Skin epidermis (tissue), 12 donors: ENCODE data around the gene ECSCR.
"Not testable (repeated sequence)": the region's sequence is repeated elsewhere in the genome, so short reads cannot be mapped to it uniquely, and the experiment has no call there.

Source experiments
- H3K27ac ChIP-seq, 21 experiments: fragments of 200-600 bp; sonication (generic) in 11 of 21; one replicate each; pipeline ENCODE4 v1.5.0; 2020; ENCODE audit warnings: mild to moderate bottlenecking in 3 of 21, inconsistent platforms in 2 of 21, moderate library complexity in 2 of 21
- H3K4me3 ChIP-seq, 7 experiments: fragments of 200-600 bp; sonication (generic) in 2 of 7; one replicate each; pipeline ENCODE4 v1.5.0; 2020; ENCODE audit warnings: inconsistent platforms in 2 of 7, mild to moderate bottlenecking in 2 of 7, moderate library complexity in 1 of 7

Gene ECSCR

DNA sequence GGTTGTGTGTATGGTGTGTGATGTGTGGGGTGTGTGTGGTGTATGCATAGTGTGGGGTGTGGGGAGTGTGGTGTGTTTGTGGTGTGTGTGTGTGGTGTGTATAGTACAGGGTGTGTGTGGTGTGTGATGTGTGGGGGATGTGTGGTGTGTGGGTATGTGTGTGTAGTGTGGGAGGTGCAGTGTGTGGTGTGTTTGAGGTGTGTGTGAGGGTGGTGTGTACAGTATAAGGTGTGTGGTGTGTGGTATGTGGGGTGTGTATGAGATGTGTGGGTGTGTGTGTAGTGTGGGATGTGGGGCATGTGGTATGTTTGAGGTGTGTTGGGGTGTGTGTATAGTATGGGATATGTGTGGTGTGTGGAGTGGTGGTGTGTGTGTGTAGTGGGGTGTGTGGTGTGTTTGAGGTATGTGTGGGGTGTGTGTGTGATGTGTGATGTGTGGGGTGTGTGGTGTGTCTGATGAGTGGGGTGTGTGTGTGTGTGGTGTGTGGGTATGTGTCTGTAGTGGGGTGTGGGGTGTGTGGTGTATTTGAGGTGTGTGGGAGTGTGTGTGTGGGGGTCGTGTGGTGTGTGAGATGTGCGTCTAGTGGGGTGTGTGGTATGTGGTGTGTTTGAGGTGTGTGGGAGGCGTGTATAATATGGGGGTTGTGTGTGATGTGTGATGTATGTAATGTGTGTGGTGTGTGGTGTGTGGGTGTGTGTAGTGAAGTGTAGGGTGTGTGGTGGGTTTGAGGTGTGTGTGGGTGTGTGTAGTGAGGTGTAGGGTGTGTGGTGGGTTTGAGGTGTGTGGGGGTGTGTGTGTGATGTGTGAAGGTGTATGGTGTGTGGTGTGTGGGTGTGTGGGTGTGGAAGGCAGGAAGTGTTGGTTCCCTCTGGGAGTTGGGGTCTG is 8.6 kb downstream of the ECSCR start:
- Histone ChIP-seq H3K4me3 (no peak overlapping the region), H3K27ac (peak overlapping the region in 4 of 21 experiments; percentile 7 to 37 (median 27))

- no peak overlapping the region for H3K4me3 ChIP-seq
- H3K27ac ChIP-seq: no peak overlapping the region
Observed at GRCh38 chr5:139451878-139452660, 10.5 kb downstream of the ECSCR start.

GRCh38 chr5:139451176-139451575 is 11.4 kb downstream of the ECSCR start:
- Histone ChIP-seq H3K4me3 (no peak overlapping the region), H3K27ac (no peak overlapping the region)

- H3K27ac ChIP-seq: peak overlapping the region in 13 of 21 experiments; percentile 2 to 75 (median 38)
Observed at GRCh38 chr5:139446956-139447779, 15.4 kb downstream of the ECSCR start.

DNA sequence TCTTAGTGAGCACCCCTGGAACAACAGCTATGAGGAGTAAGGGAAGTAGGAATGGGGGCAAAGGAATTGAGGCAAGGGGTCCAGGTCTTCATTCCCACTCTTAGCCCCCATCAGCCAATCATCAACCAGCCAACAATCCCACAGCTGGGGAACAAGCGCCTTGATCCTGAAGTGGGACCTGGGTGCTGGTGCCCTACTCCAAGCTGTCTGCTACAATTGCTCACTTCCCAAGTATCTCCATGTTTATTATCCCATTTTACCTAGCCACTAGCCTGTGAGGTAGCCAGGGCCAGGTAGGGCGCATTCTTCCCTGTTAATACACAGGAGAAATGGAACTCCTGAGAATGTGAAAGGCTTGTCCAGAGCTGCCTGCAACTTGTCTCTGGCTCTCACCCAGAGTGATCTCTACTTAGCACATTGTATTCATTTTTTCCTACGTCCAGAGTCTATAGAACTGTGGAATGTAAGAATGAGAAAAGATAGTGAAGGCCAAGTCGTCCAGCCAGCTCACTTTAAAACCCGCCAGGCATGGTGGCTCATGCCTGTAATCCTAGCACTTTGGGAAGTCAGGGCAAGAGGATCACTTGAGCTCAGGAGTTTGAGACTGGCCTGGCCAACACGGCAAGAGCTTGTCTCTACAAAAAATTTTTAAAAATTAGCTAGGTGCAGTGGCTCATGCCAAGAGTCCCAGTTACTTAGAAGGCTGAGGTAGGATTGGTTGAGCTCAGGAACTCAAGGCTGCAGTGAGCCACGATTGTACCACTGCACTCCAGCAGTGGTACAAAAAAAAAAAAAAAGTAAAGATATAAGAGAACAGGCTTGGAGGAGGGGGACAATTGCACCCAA is 17.0 kb downstream of the ECSCR start:
- H3K27ac ChIP-seq: peak overlapping the region in 8 of 21 experiments; percentile 33 to 75 (median 53)

More at GRCh38 chr5:139446956-139447779, 15.4 kb downstream of the ECSCR start:
- no peak overlapping the region for H3K4me3 ChIP-seq

GRCh38 chr5:139443831-139444453 is 18.6 kb downstream of the ECSCR start:
- Histone ChIP-seq H3K4me3 (no peak overlapping the region), H3K27ac (peak overlapping the region in 7 of 21 experiments; percentile 3 to 71 (median 45))

More for the DNA sequence above, 17.0 kb downstream of the ECSCR start:
- no peak overlapping the region for H3K4me3 ChIP-seq

DNA sequence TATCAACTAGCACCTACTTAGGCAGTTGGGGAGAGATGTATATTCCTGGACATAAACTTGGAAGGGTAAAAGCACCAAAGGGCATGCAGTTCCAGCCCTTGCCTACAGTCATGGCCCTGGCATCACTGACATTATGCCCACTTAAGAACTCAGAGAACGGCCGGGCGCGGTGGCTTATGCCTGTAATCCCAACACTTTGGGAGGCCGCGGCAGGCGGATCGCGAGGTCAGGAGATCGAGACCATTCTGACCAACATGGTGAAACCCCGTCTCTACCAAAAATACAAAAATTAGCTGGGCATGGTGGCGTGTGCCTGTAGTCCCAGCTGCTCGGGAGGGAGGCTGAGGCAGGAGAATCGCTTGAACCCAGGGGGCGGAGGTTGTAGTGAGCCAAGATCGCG is 22.1 kb downstream of the ECSCR start:
- H3K4me3 ChIP-seq, H3K27ac ChIP-seq: not testable (repeated sequence)

DNA sequence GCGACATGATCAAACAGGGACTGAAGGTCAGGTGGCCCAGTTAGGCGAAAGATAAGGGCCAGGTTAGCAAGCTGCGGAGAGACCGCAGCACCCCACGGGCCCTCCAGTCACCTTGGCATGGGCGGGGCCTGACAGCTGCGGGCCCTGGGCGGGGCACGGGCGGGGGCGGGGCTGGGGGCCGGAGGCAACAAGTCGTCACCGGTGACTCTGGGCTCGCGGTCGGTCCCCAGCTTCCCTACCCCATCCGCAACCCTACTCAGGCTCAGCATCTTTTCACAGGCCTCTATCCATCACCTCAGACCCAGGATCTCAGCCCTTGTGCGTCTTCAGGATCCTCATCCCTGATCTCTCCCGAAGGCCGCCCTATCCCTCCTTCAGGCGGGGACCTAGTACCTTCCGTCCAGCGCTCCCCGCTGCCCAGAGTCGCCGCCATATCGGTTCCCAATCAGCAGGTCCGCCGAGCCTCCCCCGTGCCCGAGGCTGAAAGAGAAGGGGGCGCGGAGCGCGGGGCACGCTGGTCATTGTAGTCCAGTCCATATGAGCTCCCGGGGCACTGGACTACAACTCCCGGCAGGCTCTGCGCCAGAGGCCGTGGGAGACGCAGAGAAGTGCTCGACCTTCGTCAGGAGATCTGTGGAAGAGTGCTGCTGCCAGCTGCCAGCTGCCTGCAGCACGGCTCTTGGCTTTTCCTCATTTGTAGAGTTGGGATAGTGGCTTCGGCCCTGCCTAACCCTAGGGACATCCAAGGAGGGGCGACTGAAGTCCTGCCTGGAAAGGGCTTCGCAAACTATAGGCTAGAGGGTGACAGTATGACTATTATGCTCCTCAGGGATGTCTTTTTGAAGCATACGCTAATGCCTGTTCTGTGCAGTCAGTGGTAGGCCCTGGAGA is 23.3 kb downstream of the ECSCR start, which contains the start of gene DNAJC18:
DNAJC18 (minus strand) TSS at position 513 of the 891 bp plus-strand sequence; CDS start at position 433, 80 bp downstream.
- H3K27ac ChIP-seq: peak within 1 kb of the TSS; percentile 61 to 95 (median 88)
- H3K4me3 ChIP-seq: peak within 1 kb of the TSS; percentile 60 to 77 (median 65)

DNA sequence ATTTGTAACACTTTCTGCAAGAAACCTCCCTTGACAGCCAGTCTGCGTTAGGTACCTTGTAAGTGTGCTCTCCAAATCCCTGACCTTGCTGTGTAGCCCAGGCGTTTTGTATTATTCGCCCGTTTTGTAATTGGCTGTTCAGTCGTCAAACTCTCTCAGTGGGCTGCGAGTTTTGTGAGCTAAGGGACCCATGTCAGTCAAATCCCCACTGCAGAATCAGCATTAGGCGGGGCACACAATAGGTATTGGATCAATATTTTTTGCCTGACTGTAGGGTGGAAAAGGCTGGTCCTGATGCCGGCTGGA is 23.9 kb downstream of the ECSCR start:
- peak overlapping the region in 17 of 21 experiments; percentile 84 to 95 (median 90) for H3K27ac ChIP-seq
- peak overlapping the region; percentile 60 to 77 (median 65) for H3K4me3 ChIP-seq

- no peak overlapping the region for H3K4me3 ChIP-seq
- H3K27ac ChIP-seq: no peak overlapping the region
Observed at GRCh38 chr5:139435676-139436075, 26.9 kb downstream of the ECSCR start.

DNA sequence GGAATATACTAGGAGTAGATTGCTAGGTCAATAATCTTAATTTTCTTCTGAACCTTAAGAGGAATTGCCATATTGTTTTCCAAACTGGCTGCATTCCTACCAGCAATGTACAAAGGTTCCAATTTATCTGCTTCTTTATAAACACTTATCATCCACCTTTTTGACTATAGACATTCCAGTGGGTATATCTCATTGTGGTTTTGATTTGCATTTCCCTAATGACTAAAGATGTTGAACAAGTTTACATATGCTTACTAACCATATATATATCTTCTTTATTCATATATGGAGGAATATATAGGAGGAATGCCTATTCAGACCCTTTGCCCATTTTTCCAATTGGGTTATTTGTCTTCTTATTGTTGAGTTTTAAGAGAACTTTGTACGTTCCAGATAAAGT is 30.8 kb downstream of the ECSCR start:
- no peak overlapping the region for H3K4me3 ChIP-seq
- no peak overlapping the region for H3K27ac ChIP-seq

DNA sequence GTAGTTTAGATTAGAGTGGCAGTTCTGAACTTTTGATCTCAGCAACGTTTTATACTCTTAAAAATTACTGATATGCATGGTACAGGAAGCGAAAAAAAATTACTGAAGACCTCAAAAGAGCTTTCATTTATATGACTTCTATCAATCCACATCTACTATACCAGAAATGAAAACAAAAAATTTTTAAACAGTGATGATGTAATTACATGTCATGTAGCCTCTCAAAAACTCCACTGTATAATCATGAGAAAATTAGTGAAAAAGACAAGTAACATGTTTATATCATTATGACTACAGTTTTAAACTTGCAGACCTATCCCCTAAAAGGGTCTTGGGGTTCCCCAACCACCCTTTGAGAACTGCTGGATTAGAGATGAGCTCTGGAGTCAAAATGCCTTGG is 32.5 kb downstream of the ECSCR start:
- Histone ChIP-seq H3K4me3 (no peak overlapping the region), H3K27ac (no peak overlapping the region)

DNA sequence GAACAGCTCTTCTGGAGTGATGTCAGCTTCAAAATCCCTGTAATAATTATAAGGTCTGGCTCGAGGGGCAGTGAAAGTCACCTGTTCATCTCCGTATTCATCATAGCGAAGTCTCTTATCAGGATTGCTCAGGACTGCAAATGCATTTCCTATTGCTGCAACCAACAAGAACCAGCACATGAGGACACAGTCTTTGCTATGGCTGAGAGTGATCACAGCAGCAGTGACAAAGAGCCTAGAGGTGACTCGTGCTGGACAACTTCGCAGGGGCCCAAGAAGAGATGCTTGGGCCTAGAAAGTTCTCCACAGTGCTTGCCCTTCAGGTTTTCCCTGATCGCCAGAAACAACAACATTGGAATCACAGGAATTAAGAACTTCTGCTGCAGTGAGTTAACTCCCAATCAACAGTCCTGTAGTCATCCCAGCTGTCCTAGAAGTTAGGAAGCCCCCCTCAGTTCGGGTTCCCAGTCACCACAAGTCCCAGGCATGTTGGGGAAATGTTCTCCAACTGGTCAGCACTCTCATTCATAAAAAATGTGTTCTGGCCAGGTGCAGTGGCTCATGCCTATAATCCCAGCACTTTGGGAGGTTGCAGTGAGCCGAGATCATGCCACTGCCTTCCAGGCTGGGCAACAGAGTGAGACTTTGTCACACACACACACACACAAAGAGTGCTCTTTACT is 36.2 kb downstream of the ECSCR start:
- peak overlapping the region in 2 of 21 experiments; percentile 5 to 33 for H3K27ac ChIP-seq
- H3K4me3 ChIP-seq: no peak overlapping the region

DNA sequence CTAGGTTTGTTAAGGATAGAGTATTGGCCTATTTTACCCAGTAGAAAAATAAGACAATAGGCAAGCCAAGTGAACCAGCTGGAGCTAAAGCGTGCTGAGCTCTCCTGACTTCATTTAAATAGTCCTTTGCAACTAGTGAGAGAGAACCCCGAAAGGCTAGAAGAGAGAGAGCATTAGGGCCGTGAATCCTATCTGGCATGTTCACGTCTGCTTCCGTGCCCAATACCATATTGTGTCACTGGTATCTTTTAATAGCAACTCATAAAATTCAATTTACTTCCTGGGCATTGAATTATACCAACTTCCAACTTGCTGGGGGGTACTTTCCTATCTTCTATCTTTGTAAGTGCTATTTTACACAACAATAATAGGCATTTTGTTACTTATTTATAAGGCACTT is 37.0 kb downstream of the ECSCR start:
- H3K4me3 ChIP-seq: no peak overlapping the region
- no peak overlapping the region for H3K27ac ChIP-seq

DNA sequence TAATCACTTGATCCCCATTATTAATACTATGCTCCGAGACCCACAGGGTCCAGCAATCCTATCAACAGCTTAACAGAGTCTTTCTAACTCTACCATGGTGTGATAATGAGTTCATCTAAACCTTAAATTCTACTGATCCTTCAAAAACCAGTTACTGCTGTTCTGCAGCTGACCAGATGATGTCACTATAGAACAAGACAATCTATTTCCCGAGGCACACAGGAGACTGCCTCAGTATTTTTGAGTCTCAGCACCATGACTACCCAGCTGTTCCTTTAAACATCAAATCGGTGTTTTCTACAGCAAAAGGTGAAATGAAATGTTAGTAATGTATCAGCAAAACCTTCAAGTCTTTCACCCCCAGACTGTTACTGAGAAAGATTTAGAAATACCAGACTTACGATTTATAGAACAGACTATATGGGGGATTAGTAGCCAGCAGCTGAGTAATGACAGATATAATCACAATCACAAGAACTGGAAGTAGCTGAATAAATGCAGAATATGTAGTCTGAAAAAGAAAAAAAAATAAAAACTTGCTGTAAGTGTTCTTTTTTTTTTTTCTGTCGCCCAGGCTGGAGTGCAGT is 40.1 kb downstream of the ECSCR start:
- Histone ChIP-seq H3K4me3 (no peak overlapping the region), H3K27ac (no peak overlapping the region)
